WTC11 (cell line): ENCODE data around the gene TFF1. TPM values are rescaled to one million over a fixed set of nuclear protein-coding genes. Genes with fewer than 3 reads are reported as not detected.

Experiments
- ATAC-seq: fragments of 200-7000 bp; cut with Tn5 transposase; 2 replicates; pipeline ENCODE4 v1.10.0; 2021; ENCODE audit warnings: mild to moderate bottlenecking, moderate library complexity
- CTCF ChIA-PET: fragments of 300-600 bp; sonication (Branson Sonifier 250); formaldehyde crosslinking; loops from one replicate; lab custom pipeline; 2021; ENCODE audit warnings: antibody characterized with exemption; lab: Charles Lee
- POLR2A ChIA-PET: fragments of 350-600 bp; sonication (Branson Sonifier 250); formaldehyde crosslinking; loops from one replicate; lab custom pipeline; 2021; ENCODE audit warnings: antibody characterized with exemption; lab: Charles Lee
- DNase-seq: peaks from one replicate; pipeline ENCODE4 v3.0.0; 2021; ENCODE audit warnings: low spot score
- H3K27ac Mint-ChIP-seq: 2 replicates; pipeline ENCODE4 v1.8.0; 2021; ENCODE audit warnings: mixed read lengths
- H3K27me3 Mint-ChIP-seq: 2 replicates; pipeline ENCODE4 v1.8.0; 2021; ENCODE audit warnings: low read depth, mild to moderate bottlenecking, moderate library complexity, mixed read lengths
- H3K36me3 Mint-ChIP-seq: 2 replicates; pipeline ENCODE4 v1.8.0; 2021; ENCODE audit warnings: mixed read lengths
- H3K4me1 Mint-ChIP-seq: 2 replicates; pipeline ENCODE4 v1.8.0; 2022; ENCODE audit warnings: mixed read lengths
- H3K4me3 Mint-ChIP-seq: 2 replicates; pipeline ENCODE4 v1.8.0; 2021; ENCODE audit warnings: mild to moderate bottlenecking, moderate library complexity, mixed read lengths
- H3K9me3 Mint-ChIP-seq: 2 replicates; pipeline ENCODE4 v1.8.0; 2021; ENCODE audit warnings: mixed read lengths
- ELF4 ChIP-seq: sonication (generic); formaldehyde crosslinking; IDR thresholded peaks from 2 replicates; pipeline ENCODE4 v1.8.1; 2022; ENCODE audit warnings: low read depth, mild to moderate bottlenecking, moderate library complexity, missing genetic modification reagents
- EMX1 ChIP-seq: fragments of 250-450 bp; sonication (Bioruptor Pico); IDR thresholded peaks from 2 replicates; pipeline ENCODE4 v1.8.0; 2021; ENCODE audit warnings: mild to moderate bottlenecking
- ESRRA ChIP-seq: sonication (generic); formaldehyde crosslinking; IDR thresholded peaks from 2 replicates; pipeline ENCODE4 v1.8.1; 2022; ENCODE audit warnings: mild to moderate bottlenecking, missing genetic modification reagents, borderline replicate concordance
- ETV6 ChIP-seq: sonication (generic); formaldehyde crosslinking; IDR thresholded peaks from 2 replicates; pipeline ENCODE4 v1.8.1; 2022; ENCODE audit warnings: mild to moderate bottlenecking, missing genetic modification reagents
- FOXK1 ChIP-seq: sonication (generic); formaldehyde crosslinking; IDR thresholded peaks from 2 replicates; pipeline ENCODE4 v1.8.0; 2022; ENCODE audit warnings: mild to moderate bottlenecking, moderate library complexity, missing genetic modification reagents
- SMAD4 ChIP-seq: sonication (generic); formaldehyde crosslinking; IDR thresholded peaks from 2 replicates; pipeline ENCODE4 v1.8.0; 2022; ENCODE audit warnings: mild to moderate bottlenecking, missing genetic modification reagents
- SP1 ChIP-seq: sonication (generic); formaldehyde crosslinking; conservative IDR thresholded peaks from 2 replicates; pipeline ENCODE4 v1.8.1; 2022; ENCODE audit warnings: missing genetic modification reagents
- ZNF263 ChIP-seq: sonication (generic); formaldehyde crosslinking; IDR thresholded peaks from 2 replicates; pipeline ENCODE4 v1.8.1; 2022; ENCODE audit warnings: low read depth, mild to moderate bottlenecking, moderate library complexity, missing genetic modification reagents
- ZNF317 ChIP-seq: sonication (generic); formaldehyde crosslinking; IDR thresholded peaks from 2 replicates; pipeline ENCODE4 v1.8.1; 2023; ENCODE audit warnings: low read depth, mild to moderate bottlenecking, moderate library complexity, missing genetic modification reagents, borderline replicate concordance
- ZNF416 ChIP-seq: fragments of 250-450 bp; sonication (Bioruptor Pico); IDR thresholded peaks from 2 replicates; pipeline ENCODE4 v1.9.0; 2021; ENCODE audit warnings: mild to moderate bottlenecking, inconsistent platforms
- ZNF423 ChIP-seq: fragments of 250-450 bp; sonication (Bioruptor Pico); IDR thresholded peaks from 2 replicates; pipeline ENCODE4 v2.1.2; 2022; ENCODE audit warnings: mild to moderate bottlenecking, moderate library complexity
- total RNA-seq: library from RNA; stranded (reverse); gene quantifications from 3 replicates; pipeline ENCODE4 v1.2.3, GENCODE V29; 2021
- TF ChIP-seq, protein P1 (sequence below): sonication (generic); formaldehyde crosslinking; IDR thresholded peaks from 2 replicates; pipeline ENCODE4 v1.8.1; 2022; ENCODE audit warnings: low read depth, mild to moderate bottlenecking, moderate library complexity, missing genetic modification reagents, borderline replicate concordance
- TF ChIP-seq, protein P2 (sequence below): sonication (generic); formaldehyde crosslinking; conservative IDR thresholded peaks from 2 replicates; pipeline ENCODE4 v1.8.1; 2022; ENCODE audit warnings: mild to moderate bottlenecking, missing genetic modification reagents
- TF ChIP-seq, protein P3 (sequence below): sonication (generic); formaldehyde crosslinking; IDR thresholded peaks from 2 replicates; pipeline ENCODE4 v1.8.0; 2022; ENCODE audit warnings: missing genetic modification reagents
- TF ChIP-seq, protein P4 (sequence below): sonication (generic); formaldehyde crosslinking; IDR thresholded peaks from 2 replicates; pipeline ENCODE4 v1.8.1; 2023; ENCODE audit warnings: mild to moderate bottlenecking, missing genetic modification reagents, moderate library complexity
- TF ChIP-seq, protein P5 (sequence below): sonication (generic); formaldehyde crosslinking; IDR thresholded peaks from 2 replicates; pipeline ENCODE4 v1.8.1; 2023; ENCODE audit warnings: mild to moderate bottlenecking, missing genetic modification reagents, moderate library complexity
- TF ChIP-seq, protein P6 (sequence below): sonication (generic); formaldehyde crosslinking; IDR thresholded peaks from 2 replicates; pipeline ENCODE4 v1.8.1; 2023; ENCODE audit warnings: mild to moderate bottlenecking, missing genetic modification reagents, borderline replicate concordance
- TF ChIP-seq, protein P7 (sequence below): sonication (generic); formaldehyde crosslinking; IDR thresholded peaks from 2 replicates; pipeline ENCODE4 v1.8.1; 2023; ENCODE audit warnings: mild to moderate bottlenecking, missing genetic modification reagents
- TF ChIP-seq, protein P8 (sequence below): sonication (generic); formaldehyde crosslinking; IDR thresholded peaks from 2 replicates; pipeline ENCODE4 v1.8.1; 2022; ENCODE audit warnings: mild to moderate bottlenecking, missing genetic modification reagents, moderate library complexity, borderline replicate concordance

TFF1 gene
- total RNA-seq, 1 experiment from 2014 or later: 0.81 TPM

DNA sequence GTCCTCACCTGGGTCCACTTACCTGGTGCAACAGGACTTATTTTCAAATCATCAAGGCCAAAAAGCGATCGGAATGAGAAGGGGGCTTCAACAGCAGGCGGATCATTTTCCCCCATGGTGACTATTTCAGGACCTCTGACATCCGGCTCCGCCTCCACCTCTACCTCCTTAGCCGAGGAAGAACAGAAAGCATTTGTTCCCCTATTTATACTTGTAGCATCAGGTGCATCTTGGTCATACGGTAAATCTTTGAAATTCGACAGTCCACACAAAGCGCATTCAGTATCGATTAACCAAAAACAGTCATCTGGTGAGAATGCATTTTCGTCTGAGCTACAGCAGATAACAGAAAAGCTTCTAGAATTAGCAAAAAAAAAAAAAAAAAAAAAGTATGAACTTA, 29.0 kb upstream of the TFF1 start (continued):
- TF ChIP-seq, protein P1, sequence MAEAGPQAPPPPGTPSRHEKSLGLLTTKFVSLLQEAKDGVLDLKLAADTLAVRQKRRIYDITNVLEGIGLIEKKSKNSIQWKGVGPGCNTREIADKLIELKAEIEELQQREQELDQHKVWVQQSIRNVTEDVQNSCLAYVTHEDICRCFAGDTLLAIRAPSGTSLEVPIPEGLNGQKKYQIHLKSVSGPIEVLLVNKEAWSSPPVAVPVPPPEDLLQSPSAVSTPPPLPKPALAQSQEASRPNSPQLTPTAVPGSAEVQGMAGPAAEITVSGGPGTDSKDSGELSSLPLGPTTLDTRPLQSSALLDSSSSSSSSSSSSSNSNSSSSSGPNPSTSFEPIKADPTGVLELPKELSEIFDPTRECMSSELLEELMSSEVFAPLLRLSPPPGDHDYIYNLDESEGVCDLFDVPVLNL (CRISPR knock-in tag): no peak
- TF ChIP-seq, protein P2, sequence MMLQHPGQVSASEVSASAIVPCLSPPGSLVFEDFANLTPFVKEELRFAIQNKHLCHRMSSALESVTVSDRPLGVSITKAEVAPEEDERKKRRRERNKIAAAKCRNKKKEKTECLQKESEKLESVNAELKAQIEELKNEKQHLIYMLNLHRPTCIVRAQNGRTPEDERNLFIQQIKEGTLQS (CRISPR knock-in tag): no peak

DNA sequence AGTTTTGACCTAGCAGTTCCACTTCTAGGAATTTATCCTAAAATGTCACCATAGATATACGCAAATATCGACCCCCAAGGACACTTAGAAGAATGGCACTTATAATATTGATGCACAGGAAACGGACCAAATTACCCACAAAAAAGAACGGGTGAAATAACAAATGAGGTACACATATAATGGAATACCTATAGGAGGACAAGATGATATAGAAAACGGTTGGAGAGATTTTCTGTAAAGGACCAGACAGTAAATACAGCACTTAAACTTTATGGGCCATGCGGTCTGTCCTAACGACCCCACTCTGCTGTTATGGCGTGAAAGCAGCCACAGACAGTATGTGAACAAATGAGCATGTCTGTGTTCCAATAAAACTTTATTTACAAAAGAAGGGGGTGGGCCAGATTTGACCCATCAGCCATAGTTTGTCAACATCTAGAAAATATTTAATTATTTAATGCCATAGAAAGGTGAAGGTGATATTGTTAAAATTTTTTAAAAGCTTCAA, 27.2 kb upstream of the TFF1 start:
- POLR2A ChIA-PET: no interaction called here
- CTCF ChIA-PET: interaction anchor here (1.3 kb wide), 1 partner anchor 84 kb away, joined by 5 read pairs; no protein-coding TSS in a partner anchor

DNA sequence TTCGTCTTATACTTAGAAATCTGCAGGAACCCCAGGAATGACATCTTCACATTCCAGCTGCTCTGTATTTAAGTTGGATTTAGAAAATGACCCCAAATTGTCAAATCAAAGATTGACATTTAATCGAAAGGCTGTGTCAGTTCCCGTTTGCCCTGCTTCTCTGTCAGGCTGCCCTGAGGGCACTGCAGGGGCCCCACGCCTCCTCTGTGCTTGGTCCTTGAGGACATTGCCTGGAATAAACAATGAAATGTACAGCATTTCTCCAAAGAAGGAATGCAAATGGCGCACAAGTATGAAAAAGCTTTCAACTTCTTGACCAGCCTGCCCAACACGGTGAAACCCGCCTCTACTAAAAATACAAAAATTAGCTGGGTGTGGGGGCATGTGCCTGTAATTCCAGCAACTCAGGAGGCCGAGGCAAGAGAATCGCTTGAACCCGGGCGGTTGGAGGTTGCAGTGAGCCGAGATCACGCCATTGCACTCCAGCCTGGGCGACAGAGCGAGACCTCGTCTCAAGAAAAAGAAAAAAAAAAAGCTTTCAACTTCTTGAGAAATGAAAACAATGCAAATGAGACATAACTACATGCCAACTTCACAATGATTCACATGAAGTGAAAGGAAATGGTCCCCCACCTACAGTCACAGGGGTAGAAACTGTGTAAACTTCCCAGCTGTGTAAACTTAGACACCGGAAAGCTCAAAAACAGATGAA, 26.6 kb upstream of the TFF1 start:
- no peak for ATAC-seq
- ChIA-PET POLR2A (no interaction called here), CTCF (interaction anchor here (1.3 kb wide), 1 partner anchor 83 kb away, joined by 5 read pairs; no protein-coding TSS in a partner anchor)
- H3K27me3 Mint-ChIP-seq: peaks cover 8% of the 10 kb centered on the region; the same call in 1 of the 2 replicates
- DNase-seq: no peak
- H3K4me3 Mint-ChIP-seq: no peak overlapping the region
- H3K27ac Mint-ChIP-seq: no peak overlapping the region
- H3K4me1 Mint-ChIP-seq: peaks cover 18% of the 10 kb centered on the region
- H3K36me3 Mint-ChIP-seq: no peaks in the 10 kb centered on the region; the same call in 1 of the 2 replicates
- H3K9me3 Mint-ChIP-seq: 0 out of 2 replicates have a peak, but pooled peaks cover 5% of the 10 kb centered on the region
- TF ChIP-seq SP1 (CRISPR knock-in tag) (no peak), SMAD4 (CRISPR knock-in tag) (no peak), ETV6 (CRISPR knock-in tag) (no peak), ZNF416 (CRISPR knock-in tag) (no peak), ZNF423 (CRISPR knock-in tag) (no peak)
- TF ChIP-seq, protein P3, sequence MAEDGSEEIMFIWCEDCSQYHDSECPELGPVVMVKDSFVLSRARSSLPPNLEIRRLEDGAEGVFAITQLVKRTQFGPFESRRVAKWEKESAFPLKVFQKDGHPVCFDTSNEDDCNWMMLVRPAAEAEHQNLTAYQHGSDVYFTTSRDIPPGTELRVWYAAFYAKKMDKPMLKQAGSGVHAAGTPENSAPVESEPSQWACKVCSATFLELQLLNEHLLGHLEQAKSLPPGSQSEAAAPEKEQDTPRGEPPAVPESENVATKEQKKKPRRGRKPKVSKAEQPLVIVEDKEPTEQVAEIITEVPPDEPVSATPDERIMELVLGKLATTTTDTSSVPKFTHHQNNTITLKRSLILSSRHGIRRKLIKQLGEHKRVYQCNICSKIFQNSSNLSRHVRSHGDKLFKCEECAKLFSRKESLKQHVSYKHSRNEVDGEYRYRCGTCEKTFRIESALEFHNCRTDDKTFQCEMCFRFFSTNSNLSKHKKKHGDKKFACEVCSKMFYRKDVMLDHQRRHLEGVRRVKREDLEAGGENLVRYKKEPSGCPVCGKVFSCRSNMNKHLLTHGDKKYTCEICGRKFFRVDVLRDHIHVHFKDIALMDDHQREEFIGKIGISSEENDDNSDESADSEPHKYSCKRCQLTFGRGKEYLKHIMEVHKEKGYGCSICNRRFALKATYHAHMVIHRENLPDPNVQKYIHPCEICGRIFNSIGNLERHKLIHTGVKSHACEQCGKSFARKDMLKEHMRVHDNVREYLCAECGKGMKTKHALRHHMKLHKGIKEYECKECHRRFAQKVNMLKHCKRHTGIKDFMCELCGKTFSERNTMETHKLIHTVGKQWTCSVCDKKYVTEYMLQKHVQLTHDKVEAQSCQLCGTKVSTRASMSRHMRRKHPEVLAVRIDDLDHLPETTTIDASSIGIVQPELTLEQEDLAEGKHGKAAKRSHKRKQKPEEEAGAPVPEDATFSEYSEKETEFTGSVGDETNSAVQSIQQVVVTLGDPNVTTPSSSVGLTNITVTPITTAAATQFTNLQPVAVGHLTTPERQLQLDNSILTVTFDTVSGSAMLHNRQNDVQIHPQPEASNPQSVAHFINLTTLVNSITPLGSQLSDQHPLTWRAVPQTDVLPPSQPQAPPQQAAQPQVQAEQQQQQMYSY (CRISPR knock-in tag): no peak
- TF ChIP-seq, protein P4, sequence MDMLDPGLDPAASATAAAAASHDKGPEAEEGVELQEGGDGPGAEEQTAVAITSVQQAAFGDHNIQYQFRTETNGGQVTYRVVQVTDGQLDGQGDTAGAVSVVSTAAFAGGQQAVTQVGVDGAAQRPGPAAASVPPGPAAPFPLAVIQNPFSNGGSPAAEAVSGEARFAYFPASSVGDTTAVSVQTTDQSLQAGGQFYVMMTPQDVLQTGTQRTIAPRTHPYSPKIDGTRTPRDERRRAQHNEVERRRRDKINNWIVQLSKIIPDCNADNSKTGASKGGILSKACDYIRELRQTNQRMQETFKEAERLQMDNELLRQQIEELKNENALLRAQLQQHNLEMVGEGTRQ (CRISPR knock-in tag): no peak
- TF ChIP-seq, protein P5, sequence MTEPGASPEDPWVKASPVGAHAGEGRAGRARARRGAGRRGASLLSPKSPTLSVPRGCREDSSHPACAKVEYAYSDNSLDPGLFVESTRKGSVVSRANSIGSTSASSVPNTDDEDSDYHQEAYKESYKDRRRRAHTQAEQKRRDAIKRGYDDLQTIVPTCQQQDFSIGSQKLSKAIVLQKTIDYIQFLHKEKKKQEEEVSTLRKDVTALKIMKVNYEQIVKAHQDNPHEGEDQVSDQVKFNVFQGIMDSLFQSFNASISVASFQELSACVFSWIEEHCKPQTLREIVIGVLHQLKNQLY (CRISPR knock-in tag): no peak
- TF ChIP-seq, protein P6, sequence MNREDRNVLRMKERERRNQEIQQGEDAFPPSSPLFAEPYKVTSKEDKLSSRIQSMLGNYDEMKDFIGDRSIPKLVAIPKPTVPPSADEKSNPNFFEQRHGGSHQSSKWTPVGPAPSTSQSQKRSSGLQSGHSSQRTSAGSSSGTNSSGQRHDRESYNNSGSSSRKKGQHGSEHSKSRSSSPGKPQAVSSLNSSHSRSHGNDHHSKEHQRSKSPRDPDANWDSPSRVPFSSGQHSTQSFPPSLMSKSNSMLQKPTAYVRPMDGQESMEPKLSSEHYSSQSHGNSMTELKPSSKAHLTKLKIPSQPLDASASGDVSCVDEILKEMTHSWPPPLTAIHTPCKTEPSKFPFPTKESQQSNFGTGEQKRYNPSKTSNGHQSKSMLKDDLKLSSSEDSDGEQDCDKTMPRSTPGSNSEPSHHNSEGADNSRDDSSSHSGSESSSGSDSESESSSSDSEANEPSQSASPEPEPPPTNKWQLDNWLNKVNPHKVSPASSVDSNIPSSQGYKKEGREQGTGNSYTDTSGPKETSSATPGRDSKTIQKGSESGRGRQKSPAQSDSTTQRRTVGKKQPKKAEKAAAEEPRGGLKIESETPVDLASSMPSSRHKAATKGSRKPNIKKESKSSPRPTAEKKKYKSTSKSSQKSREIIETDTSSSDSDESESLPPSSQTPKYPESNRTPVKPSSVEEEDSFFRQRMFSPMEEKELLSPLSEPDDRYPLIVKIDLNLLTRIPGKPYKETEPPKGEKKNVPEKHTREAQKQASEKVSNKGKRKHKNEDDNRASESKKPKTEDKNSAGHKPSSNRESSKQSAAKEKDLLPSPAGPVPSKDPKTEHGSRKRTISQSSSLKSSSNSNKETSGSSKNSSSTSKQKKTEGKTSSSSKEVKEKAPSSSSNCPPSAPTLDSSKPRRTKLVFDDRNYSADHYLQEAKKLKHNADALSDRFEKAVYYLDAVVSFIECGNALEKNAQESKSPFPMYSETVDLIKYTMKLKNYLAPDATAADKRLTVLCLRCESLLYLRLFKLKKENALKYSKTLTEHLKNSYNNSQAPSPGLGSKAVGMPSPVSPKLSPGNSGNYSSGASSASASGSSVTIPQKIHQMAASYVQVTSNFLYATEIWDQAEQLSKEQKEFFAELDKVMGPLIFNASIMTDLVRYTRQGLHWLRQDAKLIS (CRISPR knock-in tag): no peak

More for the DNA sequence above, 27.2 kb upstream of the TFF1 start:
- peaks cover 14% of the 10 kb centered on the region for H3K4me1 Mint-ChIP-seq
- peaks cover 8% of the 10 kb centered on the region; the same call in 1 of the 2 replicates for H3K27me3 Mint-ChIP-seq
- H3K4me3 Mint-ChIP-seq: no peak overlapping the region
- no peak for DNase-seq
- TF ChIP-seq FOXK1 (CRISPR knock-in tag) (no peak), ZNF317 (CRISPR knock-in tag) (no peak), ESRRA (CRISPR knock-in tag) (no peak), SP1 (CRISPR knock-in tag) (no peak), ZNF263 (CRISPR knock-in tag) (no peak), ELF4 (no peak), EMX1 (no peak)
- TF ChIP-seq, protein P7, sequence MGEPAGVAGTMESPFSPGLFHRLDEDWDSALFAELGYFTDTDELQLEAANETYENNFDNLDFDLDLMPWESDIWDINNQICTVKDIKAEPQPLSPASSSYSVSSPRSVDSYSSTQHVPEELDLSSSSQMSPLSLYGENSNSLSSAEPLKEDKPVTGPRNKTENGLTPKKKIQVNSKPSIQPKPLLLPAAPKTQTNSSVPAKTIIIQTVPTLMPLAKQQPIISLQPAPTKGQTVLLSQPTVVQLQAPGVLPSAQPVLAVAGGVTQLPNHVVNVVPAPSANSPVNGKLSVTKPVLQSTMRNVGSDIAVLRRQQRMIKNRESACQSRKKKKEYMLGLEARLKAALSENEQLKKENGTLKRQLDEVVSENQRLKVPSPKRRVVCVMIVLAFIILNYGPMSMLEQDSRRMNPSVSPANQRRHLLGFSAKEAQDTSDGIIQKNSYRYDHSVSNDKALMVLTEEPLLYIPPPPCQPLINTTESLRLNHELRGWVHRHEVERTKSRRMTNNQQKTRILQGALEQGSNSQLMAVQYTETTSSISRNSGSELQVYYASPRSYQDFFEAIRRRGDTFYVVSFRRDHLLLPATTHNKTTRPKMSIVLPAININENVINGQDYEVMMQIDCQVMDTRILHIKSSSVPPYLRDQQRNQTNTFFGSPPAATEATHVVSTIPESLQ (CRISPR knock-in tag): no peak
- TF ChIP-seq, protein P8, sequence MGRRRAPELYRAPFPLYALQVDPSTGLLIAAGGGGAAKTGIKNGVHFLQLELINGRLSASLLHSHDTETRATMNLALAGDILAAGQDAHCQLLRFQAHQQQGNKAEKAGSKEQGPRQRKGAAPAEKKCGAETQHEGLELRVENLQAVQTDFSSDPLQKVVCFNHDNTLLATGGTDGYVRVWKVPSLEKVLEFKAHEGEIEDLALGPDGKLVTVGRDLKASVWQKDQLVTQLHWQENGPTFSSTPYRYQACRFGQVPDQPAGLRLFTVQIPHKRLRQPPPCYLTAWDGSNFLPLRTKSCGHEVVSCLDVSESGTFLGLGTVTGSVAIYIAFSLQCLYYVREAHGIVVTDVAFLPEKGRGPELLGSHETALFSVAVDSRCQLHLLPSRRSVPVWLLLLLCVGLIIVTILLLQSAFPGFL (CRISPR knock-in tag): no peak
- H3K27ac Mint-ChIP-seq: no peak overlapping the region
- H3K36me3 Mint-ChIP-seq: no peaks in the 10 kb centered on the region
- 0 out of 2 replicates have a peak, but pooled peaks cover 5% of the 10 kb centered on the region for H3K9me3 Mint-ChIP-seq
- ATAC-seq: no peak
